D721Med (cell line): ENCODE data around the gene PRKCA.
"Not testable (repeated sequence)": the region's sequence is repeated elsewhere in the genome, so short reads cannot be mapped to it uniquely, and the experiment has no call there.

Experiments
- DNase-seq: peaks from one replicate; pipeline ENCODE4 v3.0.0; 2011; ENCODE audit warnings: low spot score; ENCODE audit not compliant: insufficient read length
- FAIRE-seq: peaks from 2 replicates; lab custom pipeline; 2011; peaks lifted over from hg19 to GRCh38; lab: Jason Lieb, UNC
- CTCF ChIP-seq: IDR thresholded peaks from 2 replicates; pipeline ENCODE4 v1.5.1; 2012; ENCODE audit warnings: mild to moderate bottlenecking, control low read depth; ENCODE audit not compliant: insufficient read depth; ENCODE audit errors: missing control alignments

Gene PRKCA

GRCh38 chr17:66481271-66481670 lies 178.9 kb downstream of the PRKCA start:
- DNase-seq, result no peak
- no peak for TF ChIP-seq CTCF
- FAIRE-seq, result no peak

GRCh38 chr17:66483906-66484305 lies 181.5 kb downstream of the PRKCA start:
- no peak for TF ChIP-seq CTCF
- no peak for FAIRE-seq
- DNase-seq, result no peak

GRCh38 chr17:66485309-66485947 lies 183.0 kb downstream of the PRKCA start:
- DNase-seq (no peak), FAIRE-seq (no peak)
- no peak for TF ChIP-seq CTCF

GRCh38 chr17:66487121-66487520 lies 184.7 kb downstream of the PRKCA start:
- DNase-seq (no peak), FAIRE-seq (no peak)
- no peak for TF ChIP-seq CTCF

GRCh38 chr17:66487981-66488468 lies 185.6 kb downstream of the PRKCA start:
- FAIRE-seq, result no peak
- TF ChIP-seq CTCF, result no peak
- DNase-seq, result no peak

GRCh38 chr17:66488864-66489263 lies 186.5 kb downstream of the PRKCA start:
- DNase-seq (no peak), FAIRE-seq (no peak)
- no peak for TF ChIP-seq CTCF

GRCh38 chr17:66489576-66489975 lies 187.2 kb downstream of the PRKCA start:
- FAIRE-seq, DNase-seq: not testable (repeated sequence)
